Gastrocnemius medialis (tissue), 4 donors: ENCODE data around the gene SIDT1. TPM values are rescaled to one million over a fixed set of nuclear protein-coding genes. Genes with fewer than 3 reads are reported as not detected.

Experiments
- ATAC-seq, 2 donors: fragments of 150-250 bp; one replicate each; pipeline ENCODE4 v1.9.1; 2016
- DNase-seq, 2 donors: peaks; one replicate each; pipeline ENCODE4 v3.0.0-alpha.2; 2019
- H3K27ac ChIP-seq, 4 donors: fragments of 200-600 bp; sonication (generic); 1 replicate in 1 of 4; 2 replicates in 3 of 4; pipeline ENCODE4 v1.5.1; 2016 to 2018; ENCODE audit warnings: mild to moderate bottlenecking in 2 of 4, moderate library complexity in 1 of 4
- H3K27me3 ChIP-seq, 3 donors: fragments of 200-600 bp; sonication (generic) in 2 of 3; 1 replicate in 1 of 3; 2 replicates in 2 of 3; pipeline versions ENCODE4 v1.5.1 to v1.6.0; 2016 to 2019; ENCODE audit warnings: mild to moderate bottlenecking in 1 of 3, moderate library complexity in 1 of 3
- H3K36me3 ChIP-seq, 2 donors: fragments of 200-600 bp; sonication (generic) in 1 of 2; one replicate each; pipeline ENCODE4 v1.5.1; 2017 to 2018
- H3K4me1 ChIP-seq, 2 donors: fragments of 200-600 bp; sonication (generic) in 1 of 2; one replicate each; pipeline ENCODE4 v1.5.1; 2016 to 2017; ENCODE audit warnings: mild to moderate bottlenecking in 2 of 2
- H3K4me3 ChIP-seq, 4 donors: fragments of 200-600 bp; sonication (generic) in 3 of 4; 1 replicate in 1 of 4; 2 replicates in 3 of 4; pipeline ENCODE4 v1.5.1; 2016 to 2019; ENCODE audit warnings: mild to moderate bottlenecking in 2 of 4
- H3K9me3 ChIP-seq, 3 donors: fragments of 200-600 bp; sonication (generic) in 2 of 3; 1 replicate in 1 of 3; 2 replicates in 2 of 3; pipeline ENCODE4 v1.5.1; 2016 to 2019
- CTCF ChIP-seq, 5 experiments: fragments of 450-650 bp in 3 of 5; fragments of 200-600 bp in 2 of 5; sonication (generic) in 2 of 5; IDR thresholded peaks in 4 of 5; conservative IDR thresholded peaks in 1 of 5; 1 replicate in 4 of 5; 2 replicates in 1 of 5; pipeline ENCODE4 v1.5.1; 2016 to 2019; ENCODE audit warnings: antibody characterized with exemption in 5 of 5, mild to moderate bottlenecking in 3 of 5, moderate library complexity in 3 of 5
- POLR2A ChIP-seq, 2 donors: fragments of 450-650 bp; IDR thresholded peaks; one replicate each; pipeline ENCODE4 v1.6.1; 2017; ENCODE audit warnings: antibody characterized with exemption in 2 of 2, mild to moderate bottlenecking in 2 of 2, moderate library complexity in 2 of 2
- in situ Hi-C, 4 donors: fragments of 200-750 bp; cut with MboI; loops; one replicate each; pipeline versions ENCODE4 v1.15.0 to v1.8.0; 2017; ENCODE audit warnings: low sequenced_read_pairs in 4 of 4
- intact Hi-C: fragments of 100-400 bp; cut with DNase I; formaldehyde crosslinking; loops from one replicate; pipeline ENCODE4 v1.15.1; 2023; ENCODE audit warnings: low total_unique reads
- total RNA-seq, 4 donors: library from RNA; depleted of rRNA; stranded (reverse); fragments of >200 nt; gene quantifications; one replicate each; pipeline versions ENCODE4 v1.1.0 to v1.2.3, GENCODE V29; 2016

Gene SIDT1
- total RNA-seq, 4 donors from 2014 or later, result 0.13 to 0.87 (median 0.19) TPM; not detected in 1

- TF ChIP-seq POLR2A (IDR thresholded peaks at IDR 0.05), result no peak
- TF ChIP-seq CTCF (IDR thresholded peaks at IDR 0.05 in 4 of 5, conservative IDR thresholded peaks at IDR 0.05 in 1 of 5), result no peak
- H3K4me3 ChIP-seq, result no peak overlapping the region
Measured at GRCh38 chr3:113534365-113534764, 2.0 kb downstream of the SIDT1 start.

GRCh38 chr3:113535898-113536297 lies 3.5 kb downstream of the SIDT1 start:
- Histone ChIP-seq H3K4me3 (no peak overlapping the region), H3K36me3 (no peaks in the 10 kb centered on the region), H3K27ac (no peak overlapping the region), H3K4me1 (peaks cover 6 to 12% of the 10 kb centered on the region in 2 donors), H3K27me3 (peaks cover 22 to 29% (median 24%) of the 10 kb centered on the region in 3 donors), H3K9me3 (no peaks in the 10 kb centered on the region)
- in situ Hi-C loops (no loop called here), intact Hi-C loops (no loop called here)
- ATAC-seq (no peak), DNase-seq (no peak)
- TF ChIP-seq POLR2A (IDR thresholded peaks at IDR 0.05), result no peak
- no peak for TF ChIP-seq CTCF (IDR thresholded peaks at IDR 0.05 in 4 of 5, conservative IDR thresholded peaks at IDR 0.05 in 1 of 5)

More at GRCh38 chr3:113534365-113534764, 2.0 kb downstream of the SIDT1 start:
- intact Hi-C loops (no loop called here), in situ Hi-C loops (no loop called here)
- H3K4me1 ChIP-seq, result peaks cover 6 to 12% of the 10 kb centered on the region in 2 donors
- H3K9me3 ChIP-seq, result no peaks in the 10 kb centered on the region
- no peak overlapping the region for H3K27ac ChIP-seq
- peaks cover 22 to 29% (median 24%) of the 10 kb centered on the region in 3 donors for H3K27me3 ChIP-seq
- no peaks in the 10 kb centered on the region for H3K36me3 ChIP-seq
- ATAC-seq (no peak), DNase-seq (no peak)

GRCh38 chr3:113536627-113537101 lies 4.3 kb downstream of the SIDT1 start:
- Histone ChIP-seq H3K36me3 (no peaks in the 10 kb centered on the region), H3K4me1 (peaks cover 6 to 12% of the 10 kb centered on the region in 2 donors), H3K4me3 (no peak overlapping the region), H3K27me3 (peaks cover 22 to 29% (median 24%) of the 10 kb centered on the region in 3 donors), H3K9me3 (no peaks in the 10 kb centered on the region), H3K27ac (no peak overlapping the region)
- TF ChIP-seq CTCF (IDR thresholded peaks at IDR 0.05 in 4 of 5, conservative IDR thresholded peaks at IDR 0.05 in 1 of 5), result no peak
- no peak for TF ChIP-seq POLR2A (IDR thresholded peaks at IDR 0.05)
- in situ Hi-C loops (no loop called here), intact Hi-C loops (no loop called here)
- DNase-seq, result no peak
- ATAC-seq, result no peak

GRCh38 chr3:113537155-113537554 lies 4.8 kb downstream of the SIDT1 start:
- Histone ChIP-seq H3K9me3 (no peaks in the 10 kb centered on the region), H3K4me3 (no peak overlapping the region), H3K36me3 (no peaks in the 10 kb centered on the region), H3K27me3 (peaks cover 22 to 29% (median 24%) of the 10 kb centered on the region in 3 donors), H3K4me1 (peaks cover 6 to 12% of the 10 kb centered on the region in 2 donors), H3K27ac (no peak overlapping the region)
- intact Hi-C loops, result no loop called here
- TF ChIP-seq POLR2A (IDR thresholded peaks at IDR 0.05) (no peak), CTCF (IDR thresholded peaks at IDR 0.05 in 4 of 5, conservative IDR thresholded peaks at IDR 0.05 in 1 of 5) (no peak)
- in situ Hi-C loops, result no loop called here
- DNase-seq (no peak), ATAC-seq (no peak)

GRCh38 chr3:113541519-113541918 lies 9.2 kb downstream of the SIDT1 start:
- in situ Hi-C loops (no loop called here), intact Hi-C loops (no loop called here)
- no peaks in the 10 kb centered on the region for H3K4me1 ChIP-seq
- TF ChIP-seq CTCF (IDR thresholded peaks at IDR 0.05 in 4 of 5, conservative IDR thresholded peaks at IDR 0.05 in 1 of 5) (no peak), POLR2A (IDR thresholded peaks at IDR 0.05) (no peak)
- DNase-seq (no peak), ATAC-seq (no peak)
- no peaks in the 10 kb centered on the region for H3K36me3 ChIP-seq
- H3K27ac ChIP-seq, result no peak overlapping the region
- H3K27me3 ChIP-seq, result no peaks in the 10 kb centered on the region
- H3K4me3 ChIP-seq, result no peak overlapping the region
- no peaks in the 10 kb centered on the region for H3K9me3 ChIP-seq
